SK-N-SH (cell line): ENCODE measurements around the gene RPS16.

Experiments
- CTCF ChIP-seq: fragments of 200-600 bp; sonication (generic); IDR thresholded peaks from 2 replicates; pipeline ENCODE4 v1.6.1; 2017; ENCODE audit warnings: antibody characterized with exemption, mild to moderate bottlenecking, moderate library complexity
- EP300 ChIP-seq, 2 experiments: IDR thresholded peaks; 2 replicates each; pipeline versions ENCODE4 v1.4.0 to v1.6.1; 2012; ENCODE audit warnings: borderline replicate concordance in 1 of 2, low read depth in 1 of 2, low read length in 1 of 2
- GABPA ChIP-seq: IDR thresholded peaks from 2 replicates; pipeline ENCODE4 v1.4.0; 2012; ENCODE audit warnings: low read depth, mild to moderate bottlenecking
- MAX ChIP-seq: IDR thresholded peaks from 2 replicates; pipeline ENCODE4 v1.4.0; 2012; ENCODE audit warnings: low read depth
- MEF2A ChIP-seq: IDR thresholded peaks from 2 replicates; pipeline ENCODE4 v1.4.0; 2012; ENCODE audit warnings: low read depth, borderline replicate concordance
- POLR2AphosphoS5 ChIP-seq: IDR thresholded peaks from 2 replicates; pipeline ENCODE4 v1.6.1; 2012; ENCODE audit warnings: low read depth, low read length
- RAD21 ChIP-seq: IDR thresholded peaks from 2 replicates; pipeline ENCODE4 v1.6.1; 2012; ENCODE audit warnings: mild to moderate bottlenecking, low read length
- REST ChIP-seq: IDR thresholded peaks from 2 replicates; pipeline ENCODE4 v1.6.1; 2012; ENCODE audit warnings: mild to moderate bottlenecking, low read depth, low read length, moderate library complexity
- SMC3 ChIP-seq: IDR thresholded peaks from 2 replicates; pipeline ENCODE4 v1.6.1; 2012; ENCODE audit warnings: low read depth, low read length, improper control_type of control experiment
- TAF1 ChIP-seq: IDR thresholded peaks from 2 replicates; pipeline ENCODE4 v1.6.1; 2012; ENCODE audit warnings: low read depth, mild to moderate bottlenecking, low read length, moderate library complexity, borderline replicate concordance
- USF2 ChIP-seq: fragments of 150-350 bp; IDR thresholded peaks from 2 replicates; pipeline ENCODE4 v1.6.1; 2017; ENCODE audit warnings: antibody characterized with exemption, low read length, low read depth, borderline replicate concordance
- YY1 ChIP-seq: IDR thresholded peaks from 2 replicates; pipeline ENCODE4 v1.4.0; 2012; ENCODE audit warnings: low read depth, mild to moderate bottlenecking
- ZBTB33 ChIP-seq: IDR thresholded peaks from 2 replicates; pipeline ENCODE4 v1.4.0; 2012; ENCODE audit warnings: low read depth, borderline replicate concordance

- no peak for TF ChIP-seq MEF2A
- TF ChIP-seq SMC3, result 0 out of 2 replicates have a peak, but pooled peaks have one; percentile 19
- peak; percentile 10; the same call in 1 of the 2 replicates for TF ChIP-seq CTCF
- no peak for TF ChIP-seq GABPA
- TF ChIP-seq POLR2AphosphoS5, result no peak
- TF ChIP-seq RAD21, result no peak
- no peak for TF ChIP-seq MAX
- TF ChIP-seq TAF1, result 0 out of 2 replicates have a peak, but pooled peaks have one; percentile 2
- no peak for TF ChIP-seq YY1
- no peak for TF ChIP-seq EP300 (IDR thresholded peaks at IDR 0.05; ENCODE audit: borderline replicate concordance in 1 of 2, low read depth in 1 of 2, low read length in 1 of 2)
- TF ChIP-seq ZBTB33, result no peak
- TF ChIP-seq REST, result no peak
- no peak for TF ChIP-seq USF2
Observed at GRCh38 chr19:39412867-39413271, 22.9 kb downstream of the RPS16 start.
